ENCODE results near the gene SPAG16.
"Not testable (repeated sequence)": the region's sequence is repeated elsewhere in the genome, so short reads cannot be mapped to it uniquely, and the experiment has no call there.

Gene SPAG16

GRCh38 chr2:213376644-213377043 lies 92.4 kb downstream of the SPAG16 start:
- Histone ChIP-seq H4K91ac (ENCODE audit: low read length) (no peak overlapping the region), H3K18ac (ENCODE audit: low read depth in 1 of 2, low read length in 2 of 2) (no peak overlapping the region), H3K4me2 (ENCODE audit: low read length, poor library complexity, severe bottlenecking) (no peak overlapping the region), H2BK12ac (ENCODE audit: low read length in 2 of 2) (no peak overlapping the region), H3K4me3 (ENCODE audit: insufficient read depth in 1 of 2, low read depth in 1 of 2, low read length in 2 of 2) (no peak overlapping the region), H2BK15ac (ENCODE audit: low read depth, poor library complexity, severe bottlenecking) (no peak overlapping the region), H3K27me3 (ENCODE audit: control insufficient read depth in 1 of 2, insufficient read depth in 1 of 2, low read length in 2 of 2) (no peaks in the 10 kb centered on the region), H2BK120ac (ENCODE audit: low read depth, low read length) (no peak overlapping the region), H2AK5ac (ENCODE audit: low read length, severe bottlenecking) (no peak overlapping the region), H3K27ac (ENCODE audit: low read length, poor library complexity, severe bottlenecking) (no peak overlapping the region), H2AFZ (ENCODE audit: low read depth, low read length) (no peak overlapping the region), H3K4ac (ENCODE audit: low read depth in 1 of 2, low read length in 2 of 2) (no peak overlapping the region), H2BK5ac (ENCODE audit: low read depth, low read length, poor library complexity, severe bottlenecking) (no peak overlapping the region), H3K14ac (ENCODE audit: low read length in 2 of 2) (no peak overlapping the region), H3K9me3 (ENCODE audit: control insufficient read depth, low read length) (peaks cover 2% of the 10 kb centered on the region), H3K23ac (ENCODE audit: low read length in 2 of 2) (no peak overlapping the region), H3K9ac (ENCODE audit: low read length) (no peak overlapping the region), H3K4me1 (ENCODE audit: control insufficient read depth, insufficient read depth, low read depth, low read length) (no peaks in the 10 kb centered on the region), H4K8ac (ENCODE audit: low read length) (no peak overlapping the region), H3K36me3 (ENCODE audit: control insufficient read depth in 1 of 2, insufficient read depth in 2 of 2, low read depth in 1 of 2, low read length in 2 of 2) (no peaks in the 10 kb centered on the region), H3K79me1 (replicated peaks; ENCODE audit: low read length, poor library complexity, severe bottlenecking) (no peaks in the 10 kb centered on the region)
- WGBS = no CpG with 5 or more reads among the region's 1 CpG
- DNase-seq = no peak

- H3K4me2 ChIP-seq (ENCODE audit: low read length, poor library complexity, severe bottlenecking); H3K14ac ChIP-seq (ENCODE audit: low read length in 2 of 2); H3K18ac ChIP-seq (ENCODE audit: low read depth in 1 of 2, low read length in 2 of 2); H2BK5ac ChIP-seq (ENCODE audit: low read depth, low read length, poor library complexity, severe bottlenecking); H3K23ac ChIP-seq (ENCODE audit: low read length in 2 of 2); H3K4me3 ChIP-seq (ENCODE audit: insufficient read depth in 1 of 2, low read depth in 1 of 2, low read length in 2 of 2); H3K36me3 ChIP-seq (ENCODE audit: control insufficient read depth in 1 of 2, insufficient read depth in 2 of 2, low read depth in 1 of 2, low read length in 2 of 2); H3K79me1 ChIP-seq (replicated peaks; ENCODE audit: low read length, poor library complexity, severe bottlenecking); H2BK15ac ChIP-seq (ENCODE audit: low read depth, poor library complexity, severe bottlenecking); H3K4me1 ChIP-seq (ENCODE audit: control insufficient read depth, insufficient read depth, low read depth, low read length); H3K4ac ChIP-seq (ENCODE audit: low read depth in 1 of 2, low read length in 2 of 2); H4K8ac ChIP-seq (ENCODE audit: low read length); H3K27ac ChIP-seq (ENCODE audit: low read length, poor library complexity, severe bottlenecking); DNase-seq; H4K91ac ChIP-seq (ENCODE audit: low read length); H2AK5ac ChIP-seq (ENCODE audit: low read length, severe bottlenecking); H2BK120ac ChIP-seq (ENCODE audit: low read depth, low read length); H2BK12ac ChIP-seq (ENCODE audit: low read length in 2 of 2); H2AFZ ChIP-seq (ENCODE audit: low read depth, low read length); H3K27me3 ChIP-seq (ENCODE audit: control insufficient read depth in 1 of 2, insufficient read depth in 1 of 2, low read length in 2 of 2); H3K9ac ChIP-seq (ENCODE audit: low read length): not testable (repeated sequence)
- WGBS = 95% methylated on average over 9 of the region's 9 CpGs
- H3K9me3 ChIP-seq (ENCODE audit: control insufficient read depth, low read length) = peaks cover 12% of the 10 kb centered on the region
Observed at GRCh38 chr2:213407027-213407426, 122.8 kb downstream of the SPAG16 start.

- not testable (repeated sequence) for H3K14ac ChIP-seq (ENCODE audit: low read length in 2 of 2); H2BK15ac ChIP-seq (ENCODE audit: low read depth, poor library complexity, severe bottlenecking); H3K79me1 ChIP-seq (replicated peaks; ENCODE audit: low read length, poor library complexity, severe bottlenecking); H3K27me3 ChIP-seq (ENCODE audit: control insufficient read depth in 1 of 2, insufficient read depth in 1 of 2, low read length in 2 of 2); H3K18ac ChIP-seq (ENCODE audit: low read depth in 1 of 2, low read length in 2 of 2); DNase-seq; H2BK120ac ChIP-seq (ENCODE audit: low read depth, low read length); H3K36me3 ChIP-seq (ENCODE audit: control insufficient read depth in 1 of 2, insufficient read depth in 2 of 2, low read depth in 1 of 2, low read length in 2 of 2); H2AFZ ChIP-seq (ENCODE audit: low read depth, low read length); H2BK12ac ChIP-seq (ENCODE audit: low read length in 2 of 2); H3K9ac ChIP-seq (ENCODE audit: low read length); H4K8ac ChIP-seq (ENCODE audit: low read length); H3K23ac ChIP-seq (ENCODE audit: low read length in 2 of 2); H3K4ac ChIP-seq (ENCODE audit: low read depth in 1 of 2, low read length in 2 of 2); H3K4me2 ChIP-seq (ENCODE audit: low read length, poor library complexity, severe bottlenecking); H3K4me1 ChIP-seq (ENCODE audit: control insufficient read depth, insufficient read depth, low read depth, low read length); H2BK5ac ChIP-seq (ENCODE audit: low read depth, low read length, poor library complexity, severe bottlenecking); H2AK5ac ChIP-seq (ENCODE audit: low read length, severe bottlenecking); H3K4me3 ChIP-seq (ENCODE audit: insufficient read depth in 1 of 2, low read depth in 1 of 2, low read length in 2 of 2); H4K91ac ChIP-seq (ENCODE audit: low read length); H3K27ac ChIP-seq (ENCODE audit: low read length, poor library complexity, severe bottlenecking)
- H3K9me3 ChIP-seq (ENCODE audit: control insufficient read depth, low read length) = peaks cover 12% of the 10 kb centered on the region
- 83% methylated on average over 6 of the region's 6 CpGs for WGBS
Observed at GRCh38 chr2:213408426-213409070, 124.3 kb downstream of the SPAG16 start.

- not testable (repeated sequence) for H3K9me3 ChIP-seq (ENCODE audit: control insufficient read depth, low read length); DNase-seq; H3K79me1 ChIP-seq (replicated peaks; ENCODE audit: low read length, poor library complexity, severe bottlenecking); H2BK15ac ChIP-seq (ENCODE audit: low read depth, poor library complexity, severe bottlenecking); H3K4me2 ChIP-seq (ENCODE audit: low read length, poor library complexity, severe bottlenecking); H3K14ac ChIP-seq (ENCODE audit: low read length in 2 of 2); H2BK120ac ChIP-seq (ENCODE audit: low read depth, low read length); H2AK5ac ChIP-seq (ENCODE audit: low read length, severe bottlenecking); H3K36me3 ChIP-seq (ENCODE audit: control insufficient read depth in 1 of 2, insufficient read depth in 2 of 2, low read depth in 1 of 2, low read length in 2 of 2); H3K4me1 ChIP-seq (ENCODE audit: control insufficient read depth, insufficient read depth, low read depth, low read length); H3K23ac ChIP-seq (ENCODE audit: low read length in 2 of 2); H4K91ac ChIP-seq (ENCODE audit: low read length); H3K9ac ChIP-seq (ENCODE audit: low read length); H3K27me3 ChIP-seq (ENCODE audit: control insufficient read depth in 1 of 2, insufficient read depth in 1 of 2, low read length in 2 of 2); H3K27ac ChIP-seq (ENCODE audit: low read length, poor library complexity, severe bottlenecking); H3K4me3 ChIP-seq (ENCODE audit: insufficient read depth in 1 of 2, low read depth in 1 of 2, low read length in 2 of 2); H2AFZ ChIP-seq (ENCODE audit: low read depth, low read length); H3K4ac ChIP-seq (ENCODE audit: low read depth in 1 of 2, low read length in 2 of 2); H2BK12ac ChIP-seq (ENCODE audit: low read length in 2 of 2); H4K8ac ChIP-seq (ENCODE audit: low read length); H2BK5ac ChIP-seq (ENCODE audit: low read depth, low read length, poor library complexity, severe bottlenecking); H3K18ac ChIP-seq (ENCODE audit: low read depth in 1 of 2, low read length in 2 of 2)
- 89% methylated on average over 9 of the region's 9 CpGs for WGBS
Observed at GRCh38 chr2:213410687-213411086, 126.4 kb downstream of the SPAG16 start.

Data from mesenchymal stem cell (in vitro differentiated cells and primary cell).